GM18868 (cell line): Measurements from ENCODE around the gene PRPF18.
"Not testable (repeated sequence)": the region's sequence is repeated elsewhere in the genome, so short reads cannot be mapped to it uniquely, and the experiment has no call there.

Experiments used
- ATAC-seq: cut with Tn5 transposase; IDR thresholded peaks from one replicate; pipeline ENCODE4 v1.9.1; 2021; ENCODE audit warnings: mild to moderate bottlenecking, moderate library complexity; ENCODE audit not compliant: unreplicated experiment

PRPF18 gene, protein sequence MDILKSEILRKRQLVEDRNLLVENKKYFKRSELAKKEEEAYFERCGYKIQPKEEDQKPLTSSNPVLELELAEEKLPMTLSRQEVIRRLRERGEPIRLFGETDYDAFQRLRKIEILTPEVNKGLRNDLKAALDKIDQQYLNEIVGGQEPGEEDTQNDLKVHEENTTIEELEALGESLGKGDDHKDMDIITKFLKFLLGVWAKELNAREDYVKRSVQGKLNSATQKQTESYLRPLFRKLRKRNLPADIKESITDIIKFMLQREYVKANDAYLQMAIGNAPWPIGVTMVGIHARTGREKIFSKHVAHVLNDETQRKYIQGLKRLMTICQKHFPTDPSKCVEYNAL

DNA sequence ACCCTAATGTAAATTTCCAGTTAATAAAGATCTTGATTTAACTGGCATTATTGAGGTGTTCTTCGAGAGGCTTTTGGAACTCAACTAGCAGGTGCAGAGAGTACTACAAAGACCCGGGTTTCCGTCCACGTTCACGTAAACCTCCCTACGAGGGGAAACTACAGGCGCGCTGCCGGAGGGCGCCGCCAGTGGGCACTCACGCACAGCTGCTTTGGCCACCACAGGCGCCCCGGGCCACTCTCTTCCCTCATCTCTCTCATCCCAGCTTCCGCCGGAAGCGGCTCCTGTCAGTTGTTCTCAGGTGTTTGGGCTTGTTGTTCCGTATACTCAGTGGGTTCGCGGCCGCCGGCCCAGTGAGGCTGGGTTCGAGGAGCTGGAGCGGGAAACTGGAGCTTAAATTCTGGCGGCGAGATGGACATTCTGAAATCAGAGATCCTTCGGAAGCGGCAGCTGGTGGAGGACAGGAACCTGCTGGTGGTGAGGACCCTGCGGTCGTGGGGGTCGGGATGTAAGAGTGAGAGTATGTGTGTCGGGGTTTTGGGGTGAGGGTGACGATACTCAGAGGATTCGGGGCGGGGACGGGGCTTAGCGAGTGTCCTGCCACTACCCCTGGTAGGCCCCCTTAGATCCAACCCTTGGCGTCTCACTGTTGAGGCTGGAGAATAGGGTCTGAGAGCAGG is at the start of gene PRPF18:
Gene PRPF18, plus strand, starts transcription at position 290 of the 680 bp plus-strand sequence. Its CDS starts 122 bp downstream, at position 412.
- ATAC-seq = peak; percentile 100

- ATAC-seq = not testable (repeated sequence)
Measured at GRCh38 chr10:13537985-13538384, 48.8 kb upstream of the PRPF18 start.

DNA sequence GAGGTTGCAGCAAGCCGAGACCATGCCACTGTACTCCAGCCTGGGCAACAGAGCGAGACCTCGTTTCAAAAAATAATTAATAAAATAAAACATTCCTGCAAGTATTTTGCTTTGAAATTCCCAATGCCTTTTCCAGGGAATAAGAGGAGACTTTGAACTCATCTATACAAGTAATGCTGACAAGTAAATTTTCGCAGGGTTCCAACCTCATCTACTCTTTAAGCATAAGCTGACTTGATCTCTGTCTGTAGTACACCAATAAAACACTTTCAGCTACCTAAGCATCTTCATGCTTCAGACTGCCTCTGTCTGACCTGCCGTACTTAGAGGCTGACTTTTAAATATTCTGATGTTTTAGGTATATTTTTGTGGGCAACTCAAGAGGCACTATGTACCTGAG is 44.2 kb upstream of the PRPF18 start:
- ATAC-seq = no peak

DNA sequence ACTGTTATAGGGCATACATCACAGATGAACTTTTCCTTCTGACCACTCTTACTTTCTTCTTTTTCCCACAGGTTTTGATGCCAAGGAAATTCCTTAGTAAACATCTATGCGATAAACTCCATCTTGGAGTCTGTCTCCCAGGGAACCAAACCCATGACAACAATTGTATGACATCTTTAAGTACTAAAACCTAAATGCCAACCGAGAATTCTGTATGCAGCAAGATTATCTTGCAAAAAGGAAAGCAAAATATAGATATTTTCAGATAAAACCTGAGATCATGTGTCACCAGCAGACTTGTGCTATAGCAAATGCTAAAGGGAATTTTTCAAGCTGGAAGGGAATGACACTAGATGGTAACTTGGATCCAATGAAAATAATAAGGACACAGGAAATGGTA is 36.0 kb upstream of the PRPF18 start:
- no peak for ATAC-seq

- ATAC-seq = no peak
Measured at GRCh38 chr10:13555884-13556510, 30.8 kb upstream of the PRPF18 start.

GRCh38 chr10:13559124-13559700 is 27.6 kb upstream of the PRPF18 start:
- no peak for ATAC-seq

- ATAC-seq = no peak
Measured at GRCh38 chr10:13560597-13560996, 26.2 kb upstream of the PRPF18 start.

- no peak for ATAC-seq
Measured at GRCh38 chr10:13563481-13564445, 23.0 kb upstream of the PRPF18 start.

DNA sequence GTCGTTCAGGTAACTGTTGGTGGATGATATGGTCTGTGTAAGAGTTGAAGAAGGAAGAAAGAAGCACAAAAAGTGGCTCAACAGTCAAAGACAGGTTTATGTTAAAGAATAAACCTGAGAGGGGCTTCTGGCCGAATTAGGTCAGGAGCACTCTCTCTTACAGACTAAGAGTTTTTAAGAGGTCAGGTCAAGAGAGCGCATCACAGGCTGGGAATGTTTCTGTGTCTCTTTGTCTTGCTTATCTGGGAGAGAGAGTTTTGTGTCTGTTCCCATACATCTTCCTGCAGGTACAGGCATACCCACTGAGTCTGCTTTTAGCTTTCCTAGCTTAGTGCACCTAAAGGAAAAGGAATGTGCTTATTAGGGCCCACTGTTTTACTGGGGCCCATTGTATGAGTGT is 22.2 kb upstream of the PRPF18 start:
- no peak for ATAC-seq

DNA sequence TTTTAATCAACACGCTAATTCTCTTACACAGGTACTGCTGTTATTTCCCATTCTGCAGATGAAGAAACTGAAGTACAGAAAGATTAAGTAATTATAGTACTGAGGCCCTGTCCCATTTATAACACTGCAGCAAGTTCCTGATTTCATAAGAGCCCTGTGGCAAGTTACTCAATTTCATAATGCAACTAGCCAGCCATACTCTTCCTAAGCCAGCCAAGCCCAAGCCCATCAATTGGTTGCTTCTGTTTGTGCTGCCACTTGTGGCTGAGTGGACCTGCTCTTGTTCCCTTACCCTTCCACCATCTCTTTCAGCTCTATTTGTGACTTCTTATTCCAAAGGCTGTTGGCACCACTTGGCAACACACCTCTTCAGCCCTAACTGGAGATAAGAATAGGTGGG is 19.7 kb upstream of the PRPF18 start:
- ATAC-seq = no peak

DNA sequence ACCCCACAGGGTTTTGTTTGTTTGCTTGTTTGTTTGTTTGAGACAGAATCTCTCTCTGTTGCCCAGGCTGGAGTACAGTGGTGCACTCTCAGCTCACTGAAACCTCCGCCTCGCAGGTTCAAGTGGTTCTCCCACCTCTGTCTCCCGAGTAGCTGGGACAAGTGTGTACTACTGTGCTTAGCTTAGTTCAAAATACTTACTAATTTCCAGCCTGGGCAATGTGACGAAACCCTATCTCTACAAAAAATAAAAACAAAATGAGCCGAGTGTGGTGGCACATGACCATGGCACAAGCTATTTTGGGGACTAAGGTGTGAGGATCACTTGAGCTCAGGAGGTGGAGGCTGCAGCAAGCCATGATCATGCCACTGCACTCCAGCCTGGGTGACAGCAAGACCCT is 15.2 kb upstream of the PRPF18 start:
- ATAC-seq = no peak

GRCh38 chr10:13573960-13574359 is 12.8 kb upstream of the PRPF18 start:
- ATAC-seq = no peak

GRCh38 chr10:13585195-13585751 is 1.5 kb upstream of the PRPF18 start:
- ATAC-seq = no peak

- no peak for ATAC-seq
Measured at GRCh38 chr10:13585943-13586342, 822 bp upstream of the PRPF18 start.

DNA sequence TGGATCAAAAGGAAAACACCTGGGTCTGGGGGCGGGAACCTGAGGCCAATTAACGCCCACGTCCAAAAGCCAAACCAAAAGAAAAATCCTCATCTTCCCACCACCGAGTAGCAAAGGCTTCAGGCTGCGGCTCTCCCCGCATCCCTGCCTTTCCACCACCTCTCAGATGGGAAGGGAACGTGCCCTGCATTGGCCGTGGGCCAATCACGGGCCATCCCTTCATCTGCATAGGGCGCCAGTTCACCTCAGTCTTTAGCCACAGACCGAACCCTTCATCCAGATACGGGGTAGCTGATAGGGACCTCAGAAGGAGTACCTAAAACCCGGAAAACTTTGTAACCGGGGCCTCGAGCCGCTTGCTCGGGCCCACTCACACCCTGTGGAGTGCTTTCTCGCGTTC is 626 bp downstream of the PRPF18 start:
- ATAC-seq = no peak

- ATAC-seq = no peak
Measured at GRCh38 chr10:13589316-13589715, 2.6 kb downstream of the PRPF18 start.

- ATAC-seq = no peak
Measured at GRCh38 chr10:13590886-13591285, 4.1 kb downstream of the PRPF18 start.

- no peak for ATAC-seq
Measured at GRCh38 chr10:13592306-13592705, 5.5 kb downstream of the PRPF18 start.

- ATAC-seq = no peak
Measured at GRCh38 chr10:13593535-13593934, 6.8 kb downstream of the PRPF18 start.

DNA sequence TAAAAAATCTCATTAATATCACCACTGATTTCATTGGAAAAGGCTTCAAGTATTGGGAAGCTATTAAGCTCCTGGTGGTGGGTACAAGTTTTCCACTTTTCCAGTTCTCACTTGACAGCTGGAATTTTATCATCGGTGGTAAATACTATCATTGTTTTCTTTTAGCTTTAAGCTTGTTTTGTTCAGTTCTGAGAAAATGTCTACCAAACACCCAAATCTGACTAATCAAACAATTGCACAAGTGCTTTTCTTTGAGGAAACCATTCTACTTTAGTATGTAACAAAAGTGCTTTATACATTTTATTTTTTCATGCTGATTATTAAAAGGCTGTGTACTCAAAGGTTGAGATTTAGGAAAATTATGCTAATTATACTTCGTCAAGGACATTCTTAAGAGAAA is 7.9 kb downstream of the PRPF18 start:
- no peak for ATAC-seq
